SK-N-SH (cell line): ENCODE results near the gene IL3. TPM values are rescaled to one million over a fixed set of nuclear protein-coding genes. Genes with fewer than 3 reads are reported as not detected.

ENCODE experiments used
- CTCF ChIA-PET: fragments of 300-600, 350-600 bp; formaldehyde crosslinking; extraction: SDS; loops from one replicate; lab custom pipeline; 2021; lab: Yijun Ruan, JAX
- POLR2A ChIA-PET: fragments of 350-600 bp; sonication (Branson Sonifier 250); formaldehyde crosslinking; extraction: SDS; loops from one replicate; lab custom pipeline; 2020; ENCODE audit warnings: antibody characterized with exemption, inconsistent platforms; lab: Yijun Ruan, JAX
- DNase-seq: peaks from one replicate; pipeline ENCODE4 v3.0.0; 2012
- H2AFZ ChIP-seq: fragments of 200-600 bp; sonication (generic); 2 replicates; pipeline ENCODE4 v1.8.1; 2016; ENCODE audit warnings: antibody characterized with exemption, mild to moderate bottlenecking, low read depth
- H3F3A ChIP-seq: fragments of 200-600 bp; sonication (generic); replicated peaks from 2 replicates; pipeline ENCODE3; 2016; ENCODE audit warnings: antibody characterized with exemption, mild to moderate bottlenecking; ENCODE audit not compliant: insufficient read depth
- H3K27ac ChIP-seq, 2 experiments: fragments of 200-500 bp in 1 of 2; fragments of 200-600 bp in 1 of 2; sonication (Bioruptor generic) in 1 of 2; sonication (generic), shearing (Covaris generic) in 1 of 2; 2 replicates each; pipeline versions ENCODE4 v1.5.1 to v1.6.1; 2014 to 2016; ENCODE audit warnings: low read depth in 2 of 2, inconsistent platforms in 1 of 2, low read length in 1 of 2, mild to moderate bottlenecking in 1 of 2, mixed read lengths in 1 of 2
- H3K27me3 ChIP-seq: fragments of 200-600 bp; sonication (generic), shearing (Covaris generic); 2 replicates; pipeline ENCODE4 v1.6.1; 2016; ENCODE audit warnings: mixed run types; ENCODE audit not compliant: insufficient read depth
- H3K36me3 ChIP-seq, 2 experiments: fragments of 200-500 bp in 1 of 2; fragments of 200-600 bp in 1 of 2; sonication (Bioruptor generic) in 1 of 2; sonication (generic) in 1 of 2; replicated peaks in 1 of 2; 2 replicates each; pipeline versions ENCODE3 to v1.5.1; 2014 to 2016; ENCODE audit warnings: low read length in 1 of 2, mild to moderate bottlenecking in 1 of 2; ENCODE audit not compliant: insufficient read depth in 2 of 2, control insufficient read depth in 1 of 2
- H3K4me1 ChIP-seq, 2 experiments: fragments of 200-500 bp in 1 of 2; fragments of 200-600 bp in 1 of 2; sonication (Bioruptor generic) in 1 of 2; sonication (generic), shearing (Covaris generic) in 1 of 2; 2 replicates each; pipeline versions ENCODE4 v1.5.1 to v1.6.1; 2014 to 2016; ENCODE audit warnings: low read depth in 1 of 2, low read length in 1 of 2, mixed run types in 1 of 2; ENCODE audit not compliant: insufficient read depth in 2 of 2, control insufficient read depth in 1 of 2
- H3K4me2 ChIP-seq: fragments of 200-600 bp; sonication (generic), shearing (Covaris generic); 2 replicates; pipeline ENCODE4 v1.6.1; 2017; ENCODE audit warnings: mixed run types
- H3K4me3 ChIP-seq, 2 experiments: fragments of 200-500 bp in 1 of 2; fragments of 200-600 bp in 1 of 2; sonication (Bioruptor generic) in 1 of 2; sonication (generic), shearing (Covaris generic) in 1 of 2; 2 replicates each; pipeline versions ENCODE4 v1.5.1 to v1.8.1; 2014 to 2016; ENCODE audit warnings: low read depth in 2 of 2, inconsistent platforms in 1 of 2, low read length in 1 of 2, mild to moderate bottlenecking in 1 of 2, mixed read lengths in 1 of 2, moderate library complexity in 1 of 2
- H3K79me2 ChIP-seq: fragments of 200-600 bp; sonication (generic); 2 replicates; pipeline ENCODE4 v1.8.1; 2017; ENCODE audit warnings: mild to moderate bottlenecking; ENCODE audit not compliant: insufficient read depth
- H3K9ac ChIP-seq: fragments of 200-600 bp; sonication (generic); 2 replicates; pipeline ENCODE4 v1.6.1; 2017; ENCODE audit warnings: mixed run types
- H3K9me2 ChIP-seq: fragments of 200-600 bp; sonication (generic); 2 replicates; pipeline ENCODE4 v1.6.1; 2017; ENCODE audit warnings: mixed run types
- H3K9me3 ChIP-seq: fragments of 200-600 bp; sonication (generic); 2 replicates; pipeline ENCODE4 v1.6.1; 2017; ENCODE audit warnings: mixed run types, mild to moderate bottlenecking, moderate library complexity
- H4K20me1 ChIP-seq: fragments of 200-600 bp; sonication (generic); 2 replicates; pipeline ENCODE4 v1.6.1; 2017; ENCODE audit warnings: mild to moderate bottlenecking, mixed run types; ENCODE audit not compliant: insufficient read depth
- FOSL2 ChIP-seq: IDR thresholded peaks from 2 replicates; pipeline ENCODE4 v1.4.0; 2012; ENCODE audit warnings: low read depth, mild to moderate bottlenecking, moderate library complexity, borderline replicate concordance
- FOXJ3 ChIP-seq: sonication (generic); formaldehyde crosslinking; IDR thresholded peaks from 2 replicates; pipeline ENCODE4 v1.5.1; 2020; ENCODE audit warnings: mild to moderate bottlenecking, missing genetic modification reagents
- GABPA ChIP-seq: IDR thresholded peaks from 2 replicates; pipeline ENCODE4 v1.4.0; 2012; ENCODE audit warnings: low read depth, mild to moderate bottlenecking
- GATA2 ChIP-seq: sonication (generic); formaldehyde crosslinking; IDR thresholded peaks from 2 replicates; pipeline ENCODE4 v1.5.0; 2020; ENCODE audit warnings: mild to moderate bottlenecking, missing genetic modification reagents
- POLR2AphosphoS5 ChIP-seq: IDR thresholded peaks from 2 replicates; pipeline ENCODE4 v1.6.1; 2012; ENCODE audit warnings: low read depth, low read length
- RAD21 ChIP-seq: IDR thresholded peaks from 2 replicates; pipeline ENCODE4 v1.6.1; 2012; ENCODE audit warnings: mild to moderate bottlenecking, low read length
- RFX5 ChIP-seq: IDR thresholded peaks from 2 replicates; pipeline ENCODE4 v1.6.1; 2012; ENCODE audit warnings: mild to moderate bottlenecking, improper control_type of control experiment, low read length
- SMC3 ChIP-seq: IDR thresholded peaks from 2 replicates; pipeline ENCODE4 v1.6.1; 2012; ENCODE audit warnings: low read depth, low read length, improper control_type of control experiment
- WGBS: methylation state at CpG from one replicate; pipeline ENCODE4 v1.1.6; 2017; ENCODE audit warnings: low lambda C conversion rate; 5-methylcytosine and 5-hydroxymethylcytosine counted together
- polyA plus RNA-seq, 3 experiments: library from polyadenylated mRNA; depleted of rRNA; stranded (reverse); fragments of >200 nt; gene quantifications; 2 replicates each; pipeline ENCODE4 v1.2.3, GENCODE V29; 2012
- TF ChIP-seq, protein P1 (sequence below): IDR thresholded peaks from 2 replicates; pipeline ENCODE4 v1.4.0; 2012; ENCODE audit warnings: low read depth, borderline replicate concordance
- TF ChIP-seq, protein P2 (sequence below): fragments of 150-350 bp; IDR thresholded peaks from 2 replicates; pipeline ENCODE4 v1.6.1; 2016; ENCODE audit warnings: mild to moderate bottlenecking, low read depth, low read length
- TF ChIP-seq, protein P3 (sequence below): fragments of 200-600 bp; sonication (generic); IDR thresholded peaks from 2 replicates; pipeline ENCODE4 v1.6.1; 2017; ENCODE audit warnings: antibody characterized with exemption, mild to moderate bottlenecking, moderate library complexity

The IL3 gene
- polyA plus RNA-seq, 1 of the 3 experiments (the other 2 are of a cell fraction), result not detected

DNA sequence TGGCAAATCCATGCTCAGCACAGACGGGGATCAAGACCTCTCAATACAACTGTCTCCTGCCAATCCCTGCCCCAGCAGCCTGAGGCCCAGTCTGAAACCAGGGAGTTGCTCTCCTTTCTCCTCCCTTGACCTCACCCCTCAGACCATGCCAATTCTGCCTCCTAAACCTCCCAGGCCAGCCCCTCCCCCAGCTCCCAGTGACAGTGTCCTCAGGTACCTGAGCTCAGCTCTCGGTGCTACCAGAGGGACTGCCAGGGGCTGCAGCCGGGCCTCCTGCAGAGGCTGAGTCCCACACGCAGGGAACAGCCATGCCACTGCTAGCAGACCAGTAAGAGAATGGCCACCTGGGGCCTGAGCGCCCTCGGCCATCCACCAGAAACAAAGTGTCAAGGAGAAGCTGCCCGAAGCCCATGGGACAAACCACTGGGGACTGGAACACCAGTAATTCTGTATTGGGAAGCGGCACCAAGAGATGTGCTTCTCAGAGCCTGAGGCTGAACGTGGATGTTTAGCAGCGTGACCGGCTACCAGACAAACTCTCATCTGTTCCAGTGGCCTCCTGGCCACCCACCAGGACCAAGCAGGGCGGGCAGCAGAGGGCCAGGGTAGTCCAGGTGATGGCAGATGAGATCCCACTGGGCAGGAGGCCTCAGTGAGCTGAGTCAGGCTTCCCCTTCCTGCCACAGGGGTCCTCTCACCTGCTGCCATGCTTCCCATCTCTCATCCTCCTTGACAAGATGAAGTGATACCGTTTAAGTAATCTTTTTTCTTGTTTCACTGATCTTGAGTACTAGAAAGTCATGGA, 557 bp upstream of the IL3 start:
- Histone ChIP-seq H3K9me3 (no peaks in the 10 kb centered on the region), H3F3A (no peaks in the 10 kb centered on the region), H3K4me3 (no peak overlapping the region), H3K9ac (no peak overlapping the region), H3K36me3 (no peaks in the 10 kb centered on the region), H3K27me3 (no peaks in the 10 kb centered on the region), H3K9me2 (no peaks in the 10 kb centered on the region), H3K4me2 (no peak overlapping the region), H3K4me1 (no peaks in the 10 kb centered on the region), H4K20me1 (no peaks in the 10 kb centered on the region), H3K27ac (no peak overlapping the region), H3K79me2 (no peaks in the 10 kb centered on the region), H2AFZ (no peak overlapping the region)
- POLR2A ChIA-PET, result no interaction called here
- DNase-seq, result peak; percentile 3
- WGBS, result 57% methylated on average over 2 of the region's 13 CpGs
- TF ChIP-seq POLR2AphosphoS5, result no peak
- CTCF ChIA-PET, result interaction anchor here (1.9 kb wide), 1 partner anchor 25 kb away, joined by 4 read pairs; no protein-coding TSS in a partner anchor

DNA sequence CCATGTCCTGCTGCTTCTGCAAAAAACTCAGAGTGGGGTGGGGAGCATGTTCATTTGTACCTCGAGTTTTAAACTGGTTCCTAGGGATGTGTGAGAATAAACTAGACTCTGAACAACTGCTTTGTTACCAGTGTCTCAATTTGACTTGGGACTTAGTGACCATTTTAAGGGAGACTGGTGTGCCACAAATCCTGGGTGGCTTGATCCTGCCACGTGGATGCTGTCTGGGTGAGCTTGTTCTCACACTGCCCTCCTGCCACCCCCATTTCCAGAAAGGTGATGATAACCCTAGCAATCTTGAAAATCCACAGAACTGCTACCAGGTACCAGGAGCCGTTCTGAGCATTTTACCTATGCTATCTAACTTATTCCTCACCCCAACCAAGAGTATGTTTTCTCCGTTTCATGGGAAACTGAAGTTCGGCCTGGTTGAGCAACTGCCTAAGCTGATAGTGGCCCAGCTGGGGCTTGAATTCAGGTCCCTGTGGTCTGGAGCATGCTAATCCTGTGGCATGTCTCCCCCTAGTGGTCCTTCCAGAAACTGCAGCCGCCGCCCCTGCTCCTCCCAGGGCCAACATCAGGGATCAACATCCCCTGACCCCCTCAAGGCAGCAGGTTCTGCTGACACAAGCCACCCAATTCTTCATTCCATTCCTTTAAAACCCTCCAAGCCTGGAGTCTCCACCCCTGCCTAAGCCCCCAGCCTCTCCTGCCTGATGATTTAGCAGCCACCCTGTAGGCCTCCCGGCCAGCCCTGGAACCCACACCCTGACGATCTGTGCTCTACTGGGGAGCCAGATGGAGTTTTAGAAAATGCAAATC, 2.8 kb downstream of the IL3 start:
- Histone ChIP-seq H3K27ac (no peak overlapping the region), H3K9me2 (no peaks in the 10 kb centered on the region), H3K4me1 (no peaks in the 10 kb centered on the region), H4K20me1 (no peaks in the 10 kb centered on the region), H3K4me3 (no peak overlapping the region; a peak in 1 of 4 replicates), H3K79me2 (no peaks in the 10 kb centered on the region), H3K36me3 (no peaks in the 10 kb centered on the region), H3F3A (no peaks in the 10 kb centered on the region), H3K4me2 (no peak overlapping the region), H2AFZ (no peak overlapping the region), H3K9me3 (no peaks in the 10 kb centered on the region), H3K9ac (no peak overlapping the region), H3K27me3 (no peaks in the 10 kb centered on the region)
- POLR2A ChIA-PET, result interaction anchor here (0.6 kb wide), 1 partner anchor 348 kb away, joined by 3 read pairs; no protein-coding TSS in a partner anchor
- DNase-seq, result peak; percentile 83
- CTCF ChIA-PET, result interaction anchor here (0.5 to 6.5 kb wide), 39 partner anchors 9 to 640 kb away, joined by 3 to 67 read pairs (median 4); partner anchors contain the start of gene MEIKIN
- 33% methylated on average over 8 of the region's 9 CpGs for WGBS
- TF ChIP-seq GABPA, result no peak
- TF ChIP-seq FOXJ3, result no peak
- TF ChIP-seq, protein P1, sequence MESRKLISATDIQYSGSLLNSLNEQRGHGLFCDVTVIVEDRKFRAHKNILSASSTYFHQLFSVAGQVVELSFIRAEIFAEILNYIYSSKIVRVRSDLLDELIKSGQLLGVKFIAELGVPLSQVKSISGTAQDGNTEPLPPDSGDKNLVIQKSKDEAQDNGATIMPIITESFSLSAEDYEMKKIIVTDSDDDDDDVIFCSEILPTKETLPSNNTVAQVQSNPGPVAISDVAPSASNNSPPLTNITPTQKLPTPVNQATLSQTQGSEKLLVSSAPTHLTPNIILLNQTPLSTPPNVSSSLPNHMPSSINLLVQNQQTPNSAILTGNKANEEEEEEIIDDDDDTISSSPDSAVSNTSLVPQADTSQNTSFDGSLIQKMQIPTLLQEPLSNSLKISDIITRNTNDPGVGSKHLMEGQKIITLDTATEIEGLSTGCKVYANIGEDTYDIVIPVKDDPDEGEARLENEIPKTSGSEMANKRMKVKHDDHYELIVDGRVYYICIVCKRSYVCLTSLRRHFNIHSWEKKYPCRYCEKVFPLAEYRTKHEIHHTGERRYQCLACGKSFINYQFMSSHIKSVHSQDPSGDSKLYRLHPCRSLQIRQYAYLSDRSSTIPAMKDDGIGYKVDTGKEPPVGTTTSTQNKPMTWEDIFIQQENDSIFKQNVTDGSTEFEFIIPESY, result no peak
- TF ChIP-seq, protein P2, sequence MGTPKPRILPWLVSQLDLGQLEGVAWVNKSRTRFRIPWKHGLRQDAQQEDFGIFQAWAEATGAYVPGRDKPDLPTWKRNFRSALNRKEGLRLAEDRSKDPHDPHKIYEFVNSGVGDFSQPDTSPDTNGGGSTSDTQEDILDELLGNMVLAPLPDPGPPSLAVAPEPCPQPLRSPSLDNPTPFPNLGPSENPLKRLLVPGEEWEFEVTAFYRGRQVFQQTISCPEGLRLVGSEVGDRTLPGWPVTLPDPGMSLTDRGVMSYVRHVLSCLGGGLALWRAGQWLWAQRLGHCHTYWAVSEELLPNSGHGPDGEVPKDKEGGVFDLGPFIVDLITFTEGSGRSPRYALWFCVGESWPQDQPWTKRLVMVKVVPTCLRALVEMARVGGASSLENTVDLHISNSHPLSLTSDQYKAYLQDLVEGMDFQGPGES, result no peak
- TF ChIP-seq RFX5, result no peak
- TF ChIP-seq RAD21, result peak; percentile 83
- TF ChIP-seq FOSL2, result no peak
- TF ChIP-seq, protein P3, sequence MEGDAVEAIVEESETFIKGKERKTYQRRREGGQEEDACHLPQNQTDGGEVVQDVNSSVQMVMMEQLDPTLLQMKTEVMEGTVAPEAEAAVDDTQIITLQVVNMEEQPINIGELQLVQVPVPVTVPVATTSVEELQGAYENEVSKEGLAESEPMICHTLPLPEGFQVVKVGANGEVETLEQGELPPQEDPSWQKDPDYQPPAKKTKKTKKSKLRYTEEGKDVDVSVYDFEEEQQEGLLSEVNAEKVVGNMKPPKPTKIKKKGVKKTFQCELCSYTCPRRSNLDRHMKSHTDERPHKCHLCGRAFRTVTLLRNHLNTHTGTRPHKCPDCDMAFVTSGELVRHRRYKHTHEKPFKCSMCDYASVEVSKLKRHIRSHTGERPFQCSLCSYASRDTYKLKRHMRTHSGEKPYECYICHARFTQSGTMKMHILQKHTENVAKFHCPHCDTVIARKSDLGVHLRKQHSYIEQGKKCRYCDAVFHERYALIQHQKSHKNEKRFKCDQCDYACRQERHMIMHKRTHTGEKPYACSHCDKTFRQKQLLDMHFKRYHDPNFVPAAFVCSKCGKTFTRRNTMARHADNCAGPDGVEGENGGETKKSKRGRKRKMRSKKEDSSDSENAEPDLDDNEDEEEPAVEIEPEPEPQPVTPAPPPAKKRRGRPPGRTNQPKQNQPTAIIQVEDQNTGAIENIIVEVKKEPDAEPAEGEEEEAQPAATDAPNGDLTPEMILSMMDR, result peak; percentile 98
- peak; percentile 73 for TF ChIP-seq SMC3
- no peak for TF ChIP-seq GATA2 (CRISPR knock-in tag)
